DOHH2 (cell line): ENCODE data around the gene ALK.

Experiments
- H3F3A ChIP-seq: fragments of 200-600 bp; sonication (generic), shearing (Covaris generic); 2 replicates; pipeline ENCODE4 v1.6.0; 2016; ENCODE audit warnings: antibody characterized with exemption, mild to moderate bottlenecking; ENCODE audit not compliant: control insufficient read depth, insufficient read depth
- H3K27ac ChIP-seq: fragments of 200-600 bp; sonication (generic); 2 replicates; pipeline ENCODE4 v1.5.1; 2014; ENCODE audit warnings: low read depth, mild to moderate bottlenecking, low read length, moderate library complexity
- H3K27me3 ChIP-seq: fragments of 200-600 bp; sonication (generic); 2 replicates; pipeline ENCODE4 v1.6.1; 2014; ENCODE audit warnings: mild to moderate bottlenecking, low read length, mixed read lengths; ENCODE audit not compliant: control insufficient read depth
- H3K36me3 ChIP-seq: fragments of 200-600 bp; sonication (generic); 2 replicates; pipeline ENCODE4 v1.6.1; 2014; ENCODE audit warnings: mild to moderate bottlenecking, low read length, moderate library complexity, mixed read lengths; ENCODE audit not compliant: control insufficient read depth
- H3K4me1 ChIP-seq: fragments of 200-600 bp; sonication (generic); 2 replicates; pipeline ENCODE4 v1.6.1; 2014; ENCODE audit warnings: mild to moderate bottlenecking, low read length, mixed read lengths; ENCODE audit not compliant: control insufficient read depth
- H3K4me2 ChIP-seq: fragments of 200-600 bp; sonication (generic); 2 replicates; pipeline ENCODE4 v1.6.0; 2014; ENCODE audit warnings: mild to moderate bottlenecking, low read length, moderate library complexity
- H3K4me3 ChIP-seq: fragments of 200-600 bp; sonication (generic); 2 replicates; pipeline ENCODE4 v1.5.1; 2014; ENCODE audit warnings: mild to moderate bottlenecking, low read length, mixed read lengths
- H3K79me2 ChIP-seq: fragments of 200-600 bp; sonication (generic); 2 replicates; pipeline ENCODE4 v1.6.1; 2014; ENCODE audit warnings: mild to moderate bottlenecking, low read length, mixed read lengths; ENCODE audit not compliant: control insufficient read depth
- H3K9me2 ChIP-seq: fragments of 200-600 bp; sonication (generic); replicated peaks from 2 replicates; pipeline ENCODE4 v1.6.1; 2014; ENCODE audit warnings: mild to moderate bottlenecking, low read length, mixed read lengths; ENCODE audit not compliant: control insufficient read depth
- H3K9me3 ChIP-seq: fragments of 200-600 bp; sonication (generic); 2 replicates; pipeline ENCODE4 v1.6.1; 2014; ENCODE audit warnings: antibody characterized with exemption, low read length, mixed read lengths; ENCODE audit not compliant: control insufficient read depth, insufficient read depth
- H4K20me1 ChIP-seq: fragments of 200-600 bp; sonication (generic); 2 replicates; pipeline ENCODE4 v1.6.0; 2014; ENCODE audit warnings: low read depth, mild to moderate bottlenecking, antibody characterized with exemption, low read length, moderate library complexity; ENCODE audit not compliant: control insufficient read depth, insufficient read depth
- CTCF ChIP-seq: fragments of 200-600 bp; sonication (generic); IDR thresholded peaks from one replicate; pipeline ENCODE4 v1.5.1; 2014; ENCODE audit warnings: antibody characterized with exemption, mild to moderate bottlenecking, low read depth, low read length; ENCODE audit not compliant: poor library complexity, severe bottlenecking
- EZH2phosphoT487 ChIP-seq: fragments of 200-600 bp; sonication (generic); IDR thresholded peaks from 2 replicates; pipeline ENCODE4 v1.6.1; 2017; ENCODE audit warnings: borderline replicate concordance, mild to moderate bottlenecking, antibody characterized with exemption, low read length, moderate library complexity, mixed read lengths

ALK gene

GRCh38 chr2:29367986-29368658 lies 553.3 kb downstream of the ALK start:
- no peaks in the 10 kb centered on the region for H3F3A ChIP-seq
- H3K4me3 ChIP-seq, result no peak overlapping the region
- no peak overlapping the region for H3K4me2 ChIP-seq
- no peaks in the 10 kb centered on the region for H3K9me3 ChIP-seq
- H3K79me2 ChIP-seq, result no peaks in the 10 kb centered on the region
- TF ChIP-seq CTCF, result no peak
- H3K27me3 ChIP-seq, result no peaks in the 10 kb centered on the region; the same call in 1 of the 2 replicates
- H3K9me2 ChIP-seq, result no peaks in the 10 kb centered on the region
- H3K27ac ChIP-seq, result no peak overlapping the region
- H3K4me1 ChIP-seq, result no peaks in the 10 kb centered on the region
- H4K20me1 ChIP-seq, result no peaks in the 10 kb centered on the region
- H3K36me3 ChIP-seq, result no peaks in the 10 kb centered on the region

GRCh38 chr2:29363111-29363510 lies 558.3 kb downstream of the ALK start:
- Histone ChIP-seq H3K4me3 (no peak overlapping the region), H3K27ac (no peak overlapping the region), H3K79me2 (no peaks in the 10 kb centered on the region), H3K4me2 (no peak overlapping the region), H3K9me3 (no peaks in the 10 kb centered on the region), H3K36me3 (no peaks in the 10 kb centered on the region), H3F3A (no peaks in the 10 kb centered on the region), H3K27me3 (no peaks in the 10 kb centered on the region; the same call in 1 of the 2 replicates), H4K20me1 (no peaks in the 10 kb centered on the region), H3K9me2 (no peaks in the 10 kb centered on the region), H3K4me1 (no peaks in the 10 kb centered on the region)
- no peak for TF ChIP-seq CTCF
- TF ChIP-seq EZH2phosphoT487, result no peak

GRCh38 chr2:29361231-29361630 lies 560.2 kb downstream of the ALK start:
- H3K4me1 ChIP-seq, result no peaks in the 10 kb centered on the region
- no peaks in the 10 kb centered on the region; the same call in 1 of the 2 replicates for H3K27me3 ChIP-seq
- no peaks in the 10 kb centered on the region for H3K36me3 ChIP-seq
- no peak overlapping the region for H3K4me2 ChIP-seq
- no peak overlapping the region for H3K27ac ChIP-seq
- no peaks in the 10 kb centered on the region for H3F3A ChIP-seq
- H4K20me1 ChIP-seq, result no peaks in the 10 kb centered on the region
- H3K4me3 ChIP-seq, result no peak overlapping the region
- TF ChIP-seq CTCF (no peak), EZH2phosphoT487 (no peak)
- no peaks in the 10 kb centered on the region for H3K9me3 ChIP-seq
- no peaks in the 10 kb centered on the region for H3K9me2 ChIP-seq
- no peaks in the 10 kb centered on the region for H3K79me2 ChIP-seq
